Activated CD4-positive, alpha-beta T cell treated with anti-CD3 and anti-CD28 coated beads, Interleukin-2, Interleukin-4, amounts not matched to agents 100 ng/mL and 50 ng/mL, durations not matched to agents 16 hours and 8 hours (primary cell): ENCODE results near the gene TOM1L2.

ENCODE experiments used
- DNase-seq: peaks from one replicate; pipeline ENCODE4 v3.0.0-alpha.2; 2020; ENCODE audit warnings: low spot score

TOM1L2 gene

GRCh38 chr17:17806611-17807274, 165.5 kb downstream of the TOM1L2 start:
- DNase-seq = no peak

- DNase-seq = no peak
Observed at GRCh38 chr17:17806035-17806434, 166.2 kb downstream of the TOM1L2 start.

- DNase-seq = no peak
Observed at GRCh38 chr17:17805575-17805974, 166.6 kb downstream of the TOM1L2 start.

DNA sequence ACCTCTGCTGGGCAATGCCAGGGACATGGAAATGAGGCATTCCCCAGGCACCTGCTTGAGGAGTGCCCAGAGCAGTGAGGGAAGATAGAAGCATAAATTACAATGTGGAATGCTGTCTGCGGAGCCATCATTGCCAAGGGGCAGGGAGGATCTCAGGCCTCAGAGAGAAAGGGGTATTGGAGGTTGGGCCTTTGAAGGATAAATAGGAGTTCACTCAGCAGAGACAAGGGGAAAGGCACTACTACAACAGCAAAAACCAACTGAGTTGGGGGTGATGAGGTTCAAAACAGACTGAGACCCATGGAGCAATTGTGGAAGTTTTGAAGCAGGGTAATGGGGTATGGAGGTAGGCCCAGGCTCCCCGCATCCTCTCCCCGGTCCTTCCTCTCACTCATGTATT, 168.2 kb downstream of the TOM1L2 start:
- no peak for DNase-seq

DNA sequence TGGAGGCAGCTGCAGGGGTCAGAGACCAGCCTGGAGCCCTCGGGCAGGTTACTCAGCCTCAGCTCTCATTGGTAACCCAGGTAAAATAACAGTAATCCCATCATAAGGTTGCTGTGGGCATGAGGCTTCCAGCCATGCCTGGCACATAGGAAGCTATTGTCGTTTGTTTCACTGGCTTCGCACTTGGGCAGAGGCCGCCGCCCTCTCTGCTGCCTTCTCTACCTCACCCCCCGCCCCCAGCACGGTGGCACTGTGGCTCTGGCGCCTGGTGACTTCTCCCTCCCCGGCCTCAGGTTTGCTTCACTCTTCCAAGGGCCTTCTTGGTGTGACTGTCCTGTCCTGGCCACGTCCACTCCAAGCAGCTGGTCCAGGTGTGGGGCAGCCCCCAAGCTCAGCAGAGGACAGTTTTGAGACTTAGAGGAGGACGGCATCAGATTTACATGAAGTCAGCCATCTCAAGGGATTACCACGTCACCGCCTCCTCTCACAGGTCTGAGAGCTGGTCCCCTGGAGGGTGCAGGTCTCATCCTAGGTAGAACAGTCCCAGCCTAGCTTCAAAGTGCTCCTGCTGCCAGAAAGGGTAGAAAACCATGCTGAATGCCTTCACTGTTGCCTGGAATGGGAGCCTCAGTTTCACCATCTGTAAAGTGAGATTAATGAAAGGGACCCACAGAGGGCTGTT, 170.3 kb downstream of the TOM1L2 start:
- no peak for DNase-seq

- no peak for DNase-seq
Observed at GRCh38 chr17:17800504-17801021, 171.6 kb downstream of the TOM1L2 start.

GRCh38 chr17:17798573-17799255, 173.5 kb downstream of the TOM1L2 start:
- no peak for DNase-seq

DNA sequence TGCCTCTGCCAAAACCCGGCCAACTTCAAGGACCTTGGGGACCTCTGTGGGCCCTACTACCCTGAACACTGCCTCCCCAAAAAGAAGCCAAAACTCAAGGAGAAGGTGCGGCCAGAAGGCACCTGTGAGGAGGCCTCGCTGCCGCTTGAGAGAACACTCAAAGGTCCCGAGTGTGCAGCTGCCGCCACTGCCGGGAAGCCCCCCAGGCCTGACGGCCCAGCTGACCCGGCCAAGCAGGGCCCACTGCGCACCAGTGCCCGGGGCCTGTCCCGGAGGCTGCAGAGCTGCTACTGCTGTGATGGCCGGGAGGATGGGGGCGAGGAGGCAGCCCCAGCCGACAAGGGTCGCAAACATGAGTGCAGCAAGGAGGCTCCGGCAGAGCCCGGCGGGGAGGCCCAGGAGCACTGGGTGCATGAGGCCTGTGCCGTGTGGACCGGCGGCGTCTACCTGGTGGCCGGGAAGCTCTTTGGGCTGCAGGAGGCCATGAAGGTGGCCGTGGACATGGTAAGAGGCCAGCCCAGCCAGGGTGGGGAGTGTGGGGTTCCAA, 174.1 kb downstream of the TOM1L2 start:
- no peak for DNase-seq

- DNase-seq = no peak
Observed at GRCh38 chr17:17797119-17797809, 174.9 kb downstream of the TOM1L2 start.

DNA sequence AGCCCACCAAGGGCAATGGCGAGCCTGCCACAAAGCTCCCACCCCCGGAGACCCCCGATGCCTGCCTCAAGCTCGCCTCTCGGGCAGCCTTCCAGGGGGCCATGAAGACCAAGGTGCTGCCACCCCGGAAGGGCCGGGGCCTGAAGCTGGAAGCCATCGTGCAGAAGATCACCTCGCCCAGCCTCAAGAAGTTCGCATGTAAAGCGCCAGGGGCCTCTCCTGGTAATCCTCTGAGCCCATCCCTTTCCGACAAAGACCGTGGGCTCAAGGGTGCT, 175.5 kb downstream of the TOM1L2 start:
- DNase-seq = no peak

DNA sequence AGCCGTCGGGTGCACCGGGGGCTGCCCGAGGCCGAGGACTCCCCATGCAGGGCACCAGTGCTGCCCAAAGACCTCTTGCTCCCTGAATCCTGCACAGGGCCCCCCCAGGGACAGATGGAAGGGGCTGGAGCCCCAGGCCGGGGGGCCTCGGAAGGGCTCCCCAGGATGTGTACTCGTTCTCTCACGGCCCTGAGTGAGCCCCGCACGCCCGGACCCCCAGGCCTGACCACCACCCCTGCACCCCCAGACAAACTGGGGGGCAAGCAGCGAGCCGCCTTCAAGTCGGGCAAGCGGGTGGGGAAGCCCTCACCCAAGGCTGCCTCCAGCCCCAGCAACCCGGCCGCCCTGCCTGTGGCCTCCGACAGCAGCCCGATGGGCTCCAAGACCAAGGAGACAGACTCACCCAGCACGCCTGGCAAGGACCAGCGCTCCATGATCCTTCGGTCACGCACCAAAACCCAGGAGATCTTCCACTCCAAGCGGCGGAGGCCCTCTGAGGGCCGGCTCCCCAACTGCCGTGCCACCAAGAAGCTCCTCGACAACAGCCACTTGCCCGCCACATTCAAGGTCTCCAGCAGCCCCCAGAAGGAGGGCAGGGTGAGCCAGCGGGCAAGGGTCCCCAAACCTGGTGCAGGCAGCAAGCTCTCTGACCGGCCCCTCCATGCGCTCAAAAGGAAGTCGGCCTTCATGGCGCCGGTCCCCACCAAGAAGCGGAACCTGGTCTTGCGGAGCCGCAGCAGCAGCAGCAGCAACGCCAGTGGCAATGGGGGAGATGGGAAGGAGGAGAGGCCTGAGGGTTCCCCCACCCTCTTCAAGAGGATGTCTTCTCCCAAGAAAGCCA, 176.0 kb downstream of the TOM1L2 start:
- no peak for DNase-seq

GRCh38 chr17:17795296-17795695, 176.9 kb downstream of the TOM1L2 start:
- DNase-seq = no peak

DNA sequence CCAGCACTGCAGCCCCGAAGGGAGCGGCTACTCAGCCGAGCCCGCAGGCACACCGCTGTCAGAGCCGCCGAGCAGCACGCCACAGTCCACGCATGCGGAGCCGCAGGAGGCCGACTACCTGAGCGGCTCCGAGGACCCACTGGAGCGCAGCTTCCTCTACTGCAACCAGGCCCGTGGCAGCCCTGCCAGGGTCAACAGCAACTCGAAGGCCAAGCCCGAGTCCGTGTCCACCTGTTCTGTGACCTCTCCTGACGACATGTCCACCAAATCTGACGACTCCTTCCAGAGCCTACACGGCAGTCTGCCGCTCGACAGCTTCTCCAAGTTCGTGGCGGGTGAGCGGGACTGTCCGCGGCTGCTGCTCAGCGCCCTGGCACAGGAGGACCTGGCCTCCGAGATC, 177.8 kb downstream of the TOM1L2 start:
- no peak for DNase-seq
